NK-92 treated with Interleukin-12 subunit alpha and Interleukin-12 subunit beta, amount 100 ng/mL, for 24 hours (cell line): ENCODE data around the gene CFAP97D1.
"Not testable (repeated sequence)": the region's sequence is repeated elsewhere in the genome, so short reads cannot be mapped to it uniquely, and the experiment has no call there.

Experiments
- DNase-seq: peaks from one replicate; lab custom pipeline; 2025; lab: John Stamatoyannopoulos, UW

CFAP97D1 gene

GRCh38 chr17:43768382-43768781 lies 11.9 kb upstream of the CFAP97D1 start:
- DNase-seq: no peak

GRCh38 chr17:43768943-43769342 lies 11.3 kb upstream of the CFAP97D1 start:
- no peak for DNase-seq

GRCh38 chr17:43769426-43769825 lies 10.8 kb upstream of the CFAP97D1 start:
- DNase-seq: no peak

- no peak for DNase-seq
Measured at GRCh38 chr17:43769859-43770258, 10.4 kb upstream of the CFAP97D1 start.

- no peak for DNase-seq
Measured at GRCh38 chr17:43770957-43771356, 9.3 kb upstream of the CFAP97D1 start.

GRCh38 chr17:43771463-43771862 lies 8.8 kb upstream of the CFAP97D1 start:
- no peak for DNase-seq

GRCh38 chr17:43772877-43773648 lies 7.2 kb upstream of the CFAP97D1 start:
- no peak for DNase-seq

- DNase-seq: no peak
Measured at GRCh38 chr17:43774304-43775250, 5.7 kb upstream of the CFAP97D1 start.

- DNase-seq: no peak
Measured at GRCh38 chr17:43778337-43779144, 1.7 kb upstream of the CFAP97D1 start, which contains the start of gene DUSP3. Gene DUSP3, minus strand, starts transcription at chr17:43778977. Its CDS starts 53 bp downstream, at chr17:43778924.

GRCh38 chr17:43779145-43780125 lies 800 bp upstream of the CFAP97D1 start:
- no peak for DNase-seq

- no peak for DNase-seq
Measured at GRCh38 chr17:43782913-43783680, 2.9 kb downstream of the CFAP97D1 start.

GRCh38 chr17:43784068-43784467 lies 3.8 kb downstream of the CFAP97D1 start:
- DNase-seq: no peak

GRCh38 chr17:43784628-43785101 lies 4.4 kb downstream of the CFAP97D1 start:
- no peak for DNase-seq

GRCh38 chr17:43787728-43788127 lies 7.5 kb downstream of the CFAP97D1 start:
- no peak for DNase-seq

GRCh38 chr17:43788540-43788939 lies 8.3 kb downstream of the CFAP97D1 start:
- DNase-seq: no peak

GRCh38 chr17:43789482-43789881 lies 9.2 kb downstream of the CFAP97D1 start:
- DNase-seq: no peak

- no peak for DNase-seq
Measured at GRCh38 chr17:43790311-43790940, 10.2 kb downstream of the CFAP97D1 start.

- DNase-seq: no peak
Measured at GRCh38 chr17:43791589-43791988, 11.4 kb downstream of the CFAP97D1 start.

GRCh38 chr17:43792668-43793067 lies 12.4 kb downstream of the CFAP97D1 start:
- not testable (repeated sequence) for DNase-seq
